DND-41 (cell line): ENCODE measurements around the gene NPAS1.

Experiments used
- CTCF ChIP-seq: IDR thresholded peaks from 2 replicates; pipeline ENCODE4 v1.5.1; 2012; ENCODE audit warnings: borderline replicate concordance, low read length, moderate library complexity, mild to moderate bottlenecking; ENCODE audit not compliant: poor library complexity, severe bottlenecking; ENCODE audit errors: extremely low read depth
- EZH2 ChIP-seq: IDR thresholded peaks from 3 replicates; pipeline ENCODE4 v1.6.1; 2012; ENCODE audit warnings: borderline replicate concordance, low read depth, mild to moderate bottlenecking, moderate library complexity, low read length, inconsistent platforms; ENCODE audit not compliant: severe bottlenecking

- TF ChIP-seq CTCF (no peak), EZH2 (no peak)
Measured at GRCh38 chr19:47049307-47049700, 29.7 kb downstream of the NPAS1 start.
